ENCODE results near the gene CACNG5.
"Not testable (repeated sequence)": the region's sequence is repeated elsewhere in the genome, so short reads cannot be mapped to it uniquely, and the experiment has no call there.

The CACNG5 gene

DNA sequence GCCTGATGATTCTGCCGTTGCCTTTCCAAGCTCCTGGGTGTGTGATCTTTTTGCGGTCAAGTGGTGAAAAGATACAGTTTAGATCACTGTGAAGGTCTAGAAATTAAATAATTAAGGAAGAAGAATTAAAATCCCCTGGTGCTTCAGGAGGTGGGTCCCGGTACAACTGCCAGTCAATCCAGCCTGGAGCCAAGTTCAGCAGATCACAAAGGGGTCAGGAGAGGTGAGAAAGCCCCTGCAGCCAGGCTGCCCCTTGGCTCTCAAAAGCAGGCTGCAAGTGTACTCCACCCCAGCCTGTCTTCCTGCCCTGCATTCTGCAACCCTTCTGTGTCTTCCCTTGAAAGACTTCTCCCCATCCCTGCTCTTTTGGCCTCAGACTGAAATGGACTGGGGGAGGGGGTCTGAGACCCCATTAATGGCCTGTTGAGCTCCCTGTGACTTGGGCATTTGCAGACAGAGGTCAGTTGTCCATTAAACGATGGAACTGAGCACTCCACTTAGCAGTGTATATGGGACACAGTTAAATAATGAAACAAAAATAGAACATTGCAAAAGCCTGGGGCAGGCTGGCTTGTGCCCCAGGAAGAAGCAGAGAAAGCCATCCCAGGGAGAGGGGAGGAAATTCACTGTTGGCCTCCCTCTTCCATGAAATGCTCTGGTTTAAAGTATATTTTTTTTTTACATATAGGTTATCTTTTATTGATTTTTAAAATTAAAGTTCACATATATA, 15.1 kb downstream of the CACNG5 start:
- no peak for DNase-seq (ENCODE audit: low spot score)

DNA sequence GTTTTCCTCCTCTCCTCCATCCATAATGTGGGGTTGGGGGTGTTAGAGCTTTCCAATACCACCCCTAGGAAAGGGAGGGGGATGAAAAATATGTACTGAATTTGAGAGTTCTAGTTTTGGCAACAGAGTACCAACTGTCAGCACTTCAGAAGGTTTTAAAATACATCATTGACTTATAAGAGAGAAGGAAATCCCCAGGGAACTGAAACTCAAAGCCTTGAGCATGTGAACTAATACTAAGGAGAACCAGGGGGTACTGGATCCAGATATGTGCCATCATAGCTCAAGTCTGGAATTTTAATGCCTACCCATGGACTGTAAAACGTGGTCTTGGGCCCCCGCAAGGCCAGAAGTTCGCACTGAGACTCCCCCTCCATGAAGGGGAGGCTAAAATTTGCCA, 15.8 kb downstream of the CACNG5 start:
- DNase-seq (ENCODE audit: low spot score): no peak

DNA sequence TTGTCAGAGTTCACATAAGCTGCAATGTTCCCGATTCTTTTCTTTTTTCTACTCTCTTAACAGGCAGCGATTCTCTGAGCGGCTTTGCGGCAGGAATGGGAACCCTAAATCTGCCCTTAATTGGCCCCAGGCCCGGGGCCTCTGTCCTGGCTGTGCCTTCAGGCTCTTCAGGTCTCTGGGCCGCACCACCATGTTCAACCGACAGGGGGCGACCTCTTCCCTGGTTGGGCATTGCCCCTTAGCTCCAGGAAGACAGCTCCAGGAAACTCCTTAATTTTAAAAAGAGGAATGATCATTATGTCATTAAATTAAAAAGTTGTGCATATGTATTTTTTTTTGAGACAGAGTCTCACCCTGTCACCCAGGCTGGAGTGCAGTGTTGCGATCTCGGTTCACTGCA, 20.3 kb downstream of the CACNG5 start:
- peak; percentile 36 for DNase-seq (ENCODE audit: low spot score)

DNA sequence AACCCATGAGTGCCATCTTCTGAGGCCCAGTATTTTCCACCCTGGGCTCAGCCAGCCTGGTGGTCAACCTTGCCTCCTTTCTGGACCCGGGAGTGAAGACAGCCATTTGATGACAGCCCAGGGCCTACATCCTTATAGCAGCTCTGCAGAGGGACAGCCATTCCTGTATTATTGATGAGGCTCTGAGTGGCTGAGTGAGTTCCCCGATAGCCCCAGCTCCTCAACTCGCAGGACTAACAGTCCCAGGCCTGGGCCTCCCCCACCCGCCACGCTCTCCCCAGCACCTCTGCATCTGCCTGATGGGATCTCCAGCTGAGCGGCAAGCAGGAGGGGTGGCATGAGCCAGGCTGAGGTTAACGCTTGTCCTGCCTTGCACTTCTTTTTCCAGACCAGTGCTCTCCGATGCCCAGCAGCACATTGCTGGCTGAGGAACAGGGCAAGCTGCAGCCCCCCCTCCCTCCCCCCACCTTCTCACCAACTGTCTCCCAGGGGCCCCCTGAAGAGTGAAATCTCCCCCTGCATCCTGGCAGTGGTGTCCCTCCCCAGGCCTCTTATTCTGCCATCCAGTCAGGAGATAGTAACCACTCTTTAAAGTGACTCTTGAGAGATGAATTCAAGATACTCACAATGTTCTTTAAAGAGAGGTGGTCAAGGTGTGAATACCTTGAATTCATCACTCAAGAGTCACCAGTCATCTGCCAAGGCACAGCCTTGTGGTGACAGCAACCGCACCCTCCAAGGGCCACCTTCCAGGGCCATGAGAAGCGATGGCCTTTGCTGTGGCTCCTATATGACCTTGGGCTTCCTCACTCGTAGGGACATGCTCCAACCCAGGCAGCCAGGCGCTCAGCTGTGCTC, 23.5 kb downstream of the CACNG5 start:
- no peak for DNase-seq (ENCODE audit: low spot score)

DNA sequence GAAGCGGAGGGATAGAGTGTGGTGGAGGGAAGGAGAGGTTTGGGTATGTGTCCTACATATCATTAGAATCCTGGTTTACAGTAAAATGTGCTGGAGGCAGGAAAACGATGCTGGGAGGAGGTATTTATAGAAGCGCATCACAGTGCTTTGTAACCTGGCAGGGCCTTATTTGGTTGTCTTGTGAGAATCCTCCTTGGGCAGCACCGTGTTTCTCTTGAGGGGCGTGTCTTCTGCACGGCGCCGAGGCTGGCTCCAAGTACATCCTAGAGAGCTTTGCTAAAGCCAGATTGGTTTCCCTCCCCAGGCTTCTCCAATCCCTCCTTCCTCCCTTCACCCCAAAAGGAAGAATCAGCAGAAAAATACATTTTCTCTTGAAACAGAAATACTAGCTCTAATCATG, 24.4 kb downstream of the CACNG5 start:
- DNase-seq (ENCODE audit: low spot score): no peak

DNA sequence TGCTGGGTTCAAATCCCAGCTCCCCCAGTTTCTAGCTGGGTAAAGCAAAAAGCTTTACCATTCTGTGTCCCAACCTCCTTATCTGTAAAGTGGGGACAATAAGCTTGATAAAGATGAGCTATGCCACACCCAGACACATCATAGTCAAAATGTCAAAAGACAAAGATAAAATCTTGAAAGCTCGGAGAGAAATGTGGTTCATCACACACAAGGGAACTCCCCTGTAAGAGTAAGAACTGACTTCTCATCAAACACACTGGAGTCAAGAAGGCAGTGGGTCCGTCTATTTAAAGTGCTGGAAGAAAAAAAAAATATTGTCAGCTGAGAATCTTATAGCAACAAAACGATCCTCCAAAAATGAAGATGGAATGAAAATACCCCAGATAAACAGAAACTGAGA, 25.3 kb downstream of the CACNG5 start:
- DNase-seq (ENCODE audit: low spot score): no peak

DNA sequence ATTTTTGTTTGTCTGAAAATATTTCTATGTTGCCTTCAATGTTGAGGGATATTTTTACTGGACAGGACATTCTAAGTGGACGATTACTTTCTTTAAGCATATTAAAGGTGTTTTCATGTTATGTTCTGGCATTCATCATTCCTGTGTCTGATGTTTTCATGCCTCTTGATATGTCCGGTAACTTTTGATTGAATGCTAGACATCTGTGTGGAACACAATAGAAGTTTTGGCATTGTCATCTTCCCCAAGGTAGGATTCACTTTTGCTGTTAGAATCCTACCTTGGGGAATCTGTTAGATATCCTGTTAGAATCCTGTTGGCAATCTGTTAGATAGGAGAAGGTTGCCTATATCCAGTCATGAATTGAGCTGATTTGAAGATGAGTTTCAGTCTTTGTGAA, 28.9 kb downstream of the CACNG5 start:
- DNase-seq (ENCODE audit: low spot score): no peak

DNA sequence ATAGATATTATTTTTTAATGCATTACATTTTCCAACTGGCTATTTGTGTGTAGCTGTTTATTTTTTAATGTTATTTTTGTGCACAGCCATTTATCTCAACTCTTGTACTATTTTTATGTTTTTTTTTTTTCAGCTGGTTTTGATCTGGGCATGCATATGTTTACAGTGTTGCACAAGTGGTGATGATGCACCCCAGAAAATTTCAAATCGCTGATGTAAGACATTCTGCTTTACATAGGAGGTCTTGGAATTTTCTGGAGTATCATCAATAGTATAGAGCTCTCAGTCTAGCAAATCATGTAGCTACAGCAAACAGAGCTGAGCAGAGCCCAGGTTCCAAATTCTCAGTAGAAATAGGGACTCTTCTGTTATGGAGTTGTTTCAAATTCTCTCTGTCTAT, 30.2 kb downstream of the CACNG5 start:
- no peak for DNase-seq (ENCODE audit: low spot score)

DNA sequence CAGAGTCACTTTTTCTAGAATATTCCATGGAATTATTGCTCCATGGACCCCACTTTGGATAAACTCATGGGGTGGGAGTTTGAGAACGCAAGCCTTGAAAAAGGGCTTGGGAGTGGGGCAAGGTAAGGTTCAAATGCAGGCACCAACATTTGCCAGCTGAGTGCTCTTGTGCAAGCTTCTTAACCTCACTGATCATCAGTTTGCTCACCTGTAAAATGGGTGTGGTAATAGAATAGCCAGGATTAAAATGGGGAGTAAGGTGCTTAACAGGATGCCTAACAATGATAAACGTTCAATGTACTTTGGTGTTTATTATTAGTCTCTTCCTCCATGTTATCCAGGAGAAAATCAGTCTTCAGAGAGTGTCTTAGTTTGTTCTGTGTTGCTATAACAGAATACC, 39.0 kb downstream of the CACNG5 start:
- no peak for DNase-seq (ENCODE audit: low spot score)

DNA sequence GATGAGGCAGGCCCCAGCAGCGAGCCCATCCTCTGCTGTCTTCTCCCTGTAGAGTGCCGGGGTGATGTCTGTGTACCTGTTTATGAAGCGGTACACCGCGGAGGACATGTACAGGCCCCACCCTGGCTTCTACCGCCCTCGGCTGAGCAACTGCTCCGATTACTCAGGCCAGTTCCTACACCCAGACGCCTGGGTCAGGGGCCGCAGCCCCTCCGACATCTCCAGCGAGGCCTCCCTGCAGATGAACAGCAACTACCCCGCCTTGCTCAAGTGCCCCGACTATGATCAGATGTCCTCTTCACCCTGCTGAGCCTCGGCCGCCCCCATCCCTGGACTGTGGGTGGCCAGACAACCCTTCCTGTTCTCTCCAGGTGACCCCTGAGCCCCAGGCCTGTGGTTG, 50.0 kb downstream of the CACNG5 start:
- no peak for DNase-seq (ENCODE audit: low spot score)

DNA sequence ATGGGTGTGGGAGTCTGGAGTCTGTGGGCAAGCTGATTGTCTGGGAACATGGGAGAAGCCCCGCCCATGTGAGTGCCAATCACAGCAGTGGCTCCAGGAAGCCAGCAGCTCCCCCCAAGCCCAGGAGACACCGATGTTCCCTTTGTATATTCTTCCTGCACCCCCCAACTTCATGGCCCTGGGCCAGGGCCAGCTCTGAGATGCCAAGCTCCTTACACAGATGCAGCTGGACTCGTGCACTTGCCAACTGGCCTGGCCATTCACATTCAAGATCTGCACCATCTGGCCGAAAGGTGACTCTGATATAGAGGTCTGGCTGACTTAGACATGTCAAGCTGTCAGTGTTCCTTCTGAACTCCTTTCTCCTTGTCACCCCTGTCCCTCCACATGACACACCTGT, 50.5 kb downstream of the CACNG5 start:
- DNase-seq (ENCODE audit: low spot score): no peak

DNA sequence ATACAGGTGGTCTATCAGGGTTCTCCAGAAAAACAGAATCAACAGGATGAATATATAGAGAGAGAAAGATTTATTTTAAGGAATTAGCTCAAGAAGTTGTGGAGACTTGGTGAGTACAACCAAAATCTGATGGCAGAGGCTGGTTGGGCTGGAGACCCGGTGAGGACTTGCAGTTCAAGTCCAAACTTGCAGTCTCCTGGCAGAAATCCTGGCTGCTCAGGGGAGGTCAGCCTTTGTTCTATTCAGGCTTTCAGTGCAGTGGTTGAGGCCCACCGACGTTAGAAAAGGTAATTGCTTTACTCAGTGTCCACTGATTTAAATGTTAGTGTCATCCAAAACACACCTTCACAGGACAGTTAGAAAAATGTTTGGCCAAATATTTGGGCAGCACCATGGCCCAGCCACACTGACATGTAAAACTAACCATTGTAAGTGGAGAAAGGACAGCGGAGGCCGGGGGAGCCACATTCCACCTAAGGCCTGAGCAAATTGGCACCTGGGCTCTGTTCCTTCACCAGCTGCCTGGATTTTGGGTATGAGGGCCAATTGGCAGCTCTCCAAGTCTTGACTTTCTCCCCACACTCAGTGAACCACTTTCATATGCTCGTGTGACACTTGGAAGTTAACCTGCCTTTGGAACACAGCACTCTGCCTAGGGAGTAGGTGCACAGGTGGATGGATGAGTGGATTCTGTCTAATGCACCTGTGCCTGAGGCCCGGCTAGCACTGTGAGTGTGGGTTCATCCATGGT, 54.7 kb downstream of the CACNG5 start:
- DNase-seq (ENCODE audit: low spot score): no peak

DNA sequence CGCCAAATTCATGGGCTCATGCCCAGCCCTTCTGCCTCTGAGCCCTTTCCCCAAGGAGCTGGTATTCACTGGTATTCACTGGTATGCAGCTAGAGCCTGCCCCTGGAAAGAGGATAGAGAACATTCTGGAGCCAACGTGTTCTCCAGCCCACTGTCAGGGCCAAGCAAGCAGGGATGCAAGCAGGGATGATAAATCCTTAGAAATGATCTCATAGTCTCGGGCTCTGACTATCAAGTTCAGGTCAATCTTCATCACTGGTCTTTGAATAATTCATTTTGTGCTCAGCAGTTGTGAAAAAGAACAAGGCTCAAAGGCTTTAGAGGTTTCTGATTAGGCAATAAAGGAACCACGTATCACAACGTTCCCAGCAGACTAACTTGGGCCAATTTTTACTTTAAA, 57.3 kb downstream of the CACNG5 start:
- DNase-seq (ENCODE audit: low spot score): no peak

DNA sequence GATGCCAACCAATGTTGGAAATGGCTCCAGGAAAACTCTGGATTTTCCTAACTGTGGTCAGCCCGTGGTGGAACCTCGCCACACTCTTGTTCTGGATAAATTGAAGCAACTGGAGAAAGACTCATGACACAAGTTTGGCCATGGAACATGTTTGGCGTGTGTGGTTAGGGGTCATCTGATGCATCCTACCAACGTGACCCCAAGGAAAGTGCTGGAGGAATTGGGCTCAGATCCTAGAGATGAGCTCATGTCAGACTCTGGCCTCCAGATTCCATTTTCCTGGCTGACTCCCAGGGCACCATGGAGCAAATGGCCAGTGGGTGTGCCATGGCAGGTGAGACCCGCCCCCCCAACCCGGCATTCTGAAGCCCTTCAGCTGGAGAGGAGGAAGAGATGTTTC, 58.5 kb downstream of the CACNG5 start:
- no peak for DNase-seq (ENCODE audit: low spot score)

DNA sequence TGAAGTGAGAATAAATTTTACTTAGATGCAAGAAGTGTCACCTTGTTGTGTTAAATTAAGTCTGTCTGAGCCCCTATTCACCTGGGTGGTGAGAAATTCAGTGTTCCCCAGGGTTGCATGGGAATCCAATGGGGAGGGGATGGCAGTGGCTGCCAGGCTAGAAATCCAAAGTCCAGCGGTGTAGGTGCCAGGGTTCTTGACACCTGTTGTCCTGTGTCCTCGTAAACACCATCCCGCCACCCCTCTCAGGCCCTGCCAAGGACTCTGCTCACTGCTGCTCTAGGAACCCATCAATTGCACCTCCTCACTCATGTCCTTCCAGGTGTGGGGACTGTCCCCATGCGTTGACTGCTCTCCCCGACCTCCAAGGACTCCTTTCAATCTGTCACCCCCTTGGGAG, 58.9 kb downstream of the CACNG5 start:
- no peak for DNase-seq (ENCODE audit: low spot score)

DNA sequence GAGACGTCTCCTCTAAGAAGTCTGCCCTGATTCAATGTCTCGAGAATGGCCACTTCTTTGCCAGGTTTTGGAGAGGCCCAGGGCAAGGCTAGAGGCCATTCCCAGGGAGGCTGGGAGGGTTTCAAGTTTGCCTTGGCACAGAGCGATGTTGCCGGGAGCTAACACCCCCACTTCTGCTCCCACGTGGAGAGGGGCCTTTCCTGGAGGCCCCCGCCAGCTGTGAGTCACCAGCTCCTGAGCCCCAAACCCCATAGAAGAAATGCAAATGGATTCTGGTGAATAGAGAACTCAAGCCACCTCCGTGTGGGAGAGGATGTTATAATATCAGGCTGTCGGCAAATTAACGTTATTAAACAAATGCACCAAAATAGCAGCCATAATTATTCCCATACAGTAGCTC, 62.2 kb downstream of the CACNG5 start:
- DNase-seq (ENCODE audit: low spot score): no peak

DNA sequence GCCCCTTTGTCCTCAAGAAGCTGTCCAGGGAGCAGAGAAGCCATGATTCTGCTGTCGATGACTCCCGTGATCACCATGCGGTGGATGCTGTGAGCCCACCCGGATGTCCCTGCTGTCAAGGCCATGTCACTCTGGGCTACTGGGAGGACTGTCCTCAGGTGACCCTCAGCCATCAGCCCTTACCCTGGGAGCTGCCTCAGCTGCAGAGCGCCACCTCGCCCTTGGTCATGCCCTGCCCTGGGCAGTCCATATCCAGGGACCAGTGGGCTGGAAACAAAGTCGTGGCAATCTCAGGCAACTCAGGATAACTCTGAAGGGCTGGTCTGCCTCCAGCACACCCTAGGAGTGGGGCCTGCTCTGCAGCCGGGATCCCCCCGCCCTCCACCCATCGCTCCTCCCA, 63.6 kb downstream of the CACNG5 start:
- no peak for DNase-seq (ENCODE audit: low spot score)

DNA sequence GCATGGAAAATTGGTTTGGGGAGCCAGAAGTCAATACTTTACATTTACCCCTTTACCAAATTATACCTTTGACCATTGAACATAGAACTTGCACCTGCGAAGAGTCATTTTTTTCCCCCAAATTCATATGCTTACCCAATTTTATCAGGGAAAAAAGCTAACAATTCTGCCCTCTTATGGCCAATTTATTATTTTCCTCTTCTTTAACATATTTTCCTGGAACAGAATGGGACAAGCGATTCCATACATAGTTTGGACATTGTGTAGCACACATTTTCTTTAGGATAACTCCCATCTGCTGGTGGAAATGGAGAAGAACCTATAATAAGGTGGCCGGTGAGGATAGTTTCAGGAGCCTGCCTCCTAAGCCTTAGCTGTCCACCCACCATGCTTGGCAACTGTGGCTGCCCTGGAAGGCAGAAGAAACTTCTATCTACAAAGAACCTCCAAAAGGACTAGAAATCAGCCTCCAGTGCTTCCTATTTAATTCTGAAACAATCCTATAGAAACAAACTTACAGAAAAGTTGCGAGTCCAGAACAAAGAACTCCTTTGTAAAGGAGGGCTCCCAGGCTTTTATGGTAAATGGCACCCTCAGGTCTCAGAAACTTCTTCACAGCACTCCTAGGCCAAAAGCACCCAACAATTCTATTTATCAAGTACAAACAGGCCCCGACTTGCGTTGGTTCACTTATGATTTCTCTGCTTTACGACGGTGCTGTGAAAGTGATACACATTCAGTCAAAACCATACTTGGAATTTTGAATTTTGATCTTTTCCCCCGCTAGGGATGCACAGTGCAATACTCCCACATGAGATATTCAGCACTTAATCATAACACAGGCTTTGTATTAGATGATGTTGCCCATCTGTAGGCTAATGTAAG, 65.5 kb downstream of the CACNG5 start:
- no peak for DNase-seq (ENCODE audit: low spot score)

DNA sequence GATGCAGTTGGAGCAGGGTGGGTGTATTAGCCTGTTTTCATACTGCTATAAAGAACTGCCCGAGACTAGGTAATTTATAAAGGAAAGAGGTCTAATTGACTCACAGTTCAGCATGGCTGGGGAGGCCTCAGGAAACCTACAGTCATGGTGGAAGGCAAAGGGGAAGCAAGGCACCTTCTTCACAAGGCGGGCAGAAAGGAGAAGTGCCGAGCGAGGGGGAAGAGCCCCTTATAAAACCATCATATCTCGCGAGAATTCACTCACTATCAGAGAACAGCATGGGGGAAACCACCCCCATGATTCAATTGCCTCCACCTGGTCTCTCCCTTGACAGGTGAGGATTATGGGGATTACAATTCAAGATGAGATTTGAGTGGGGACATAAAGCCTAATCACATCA, 68.4 kb downstream of the CACNG5 start:
- not testable (repeated sequence) for DNase-seq (ENCODE audit: low spot score)

DNA sequence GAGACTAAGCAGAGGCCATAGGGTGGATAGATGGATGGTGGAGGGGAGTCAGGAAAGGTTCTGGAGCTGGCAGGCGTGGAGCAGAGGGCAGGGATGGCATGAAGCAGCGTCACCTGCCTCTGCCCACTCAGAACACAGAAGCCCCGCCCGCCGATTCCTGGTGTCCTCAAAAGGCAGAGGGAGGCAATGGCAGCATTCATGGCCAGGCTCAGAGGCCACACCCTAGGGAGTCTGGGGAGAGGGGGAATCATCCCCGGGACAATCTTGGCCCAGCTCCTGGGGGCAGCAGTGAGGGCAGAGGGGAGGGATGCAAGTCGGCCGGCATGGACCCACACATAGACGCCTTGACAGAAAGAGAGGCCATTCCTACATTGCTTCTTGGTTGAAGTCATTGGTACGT, 68.9 kb downstream of the CACNG5 start:
- no peak for DNase-seq (ENCODE audit: low spot score)

DNA sequence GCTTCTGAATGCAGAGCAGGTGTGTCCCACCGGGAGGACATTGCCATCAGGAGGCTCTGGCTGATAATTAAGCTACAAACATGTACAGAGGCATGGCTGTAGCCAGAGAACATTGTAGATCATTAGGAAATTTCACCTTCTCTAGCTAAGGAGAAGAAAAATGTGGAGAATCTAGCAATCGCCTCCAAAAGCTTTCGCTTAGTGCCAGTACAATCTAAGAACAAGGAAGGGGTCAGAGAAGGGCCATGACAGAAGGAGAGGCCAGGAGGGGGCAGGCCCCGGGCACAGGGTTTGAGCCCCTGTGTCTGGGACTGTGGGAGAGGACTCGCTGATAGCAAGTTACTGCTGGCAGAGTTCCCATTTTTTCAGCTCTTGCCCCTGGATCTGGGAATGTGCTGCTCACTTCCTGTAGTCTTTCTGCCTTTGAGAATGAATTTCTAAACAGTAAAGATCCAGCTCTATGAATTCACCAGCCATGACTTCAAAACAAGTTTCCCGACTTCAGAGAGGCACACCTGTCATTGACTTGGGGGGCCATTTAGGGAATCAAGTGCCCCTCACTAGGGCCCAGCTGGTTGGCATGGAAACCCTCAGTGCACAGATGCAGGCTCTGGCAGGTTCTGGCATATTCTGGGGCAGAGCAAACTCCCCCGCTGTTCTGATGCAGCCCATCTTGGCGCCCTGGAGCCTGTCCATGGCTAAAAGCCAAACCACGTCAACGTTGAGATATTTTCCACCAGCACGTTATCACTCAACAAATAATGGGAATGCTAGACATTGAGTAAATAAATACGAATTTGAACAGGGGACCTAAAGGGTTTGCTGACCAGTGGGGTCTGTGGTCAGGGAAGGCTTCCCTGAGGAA, 70.1 kb downstream of the CACNG5 start:
- DNase-seq (ENCODE audit: low spot score): no peak

All from hematopoietic multipotent progenitor cell treated with erythropoietin and hydrocortisone succinate and interleukin-3 and kit ligand, for 15 days (in vitro differentiated cells).